Endothelial cell of umbilical vein (primary cell): Measurements from ENCODE around the gene DNASE1L1.

ENCODE experiments used
- EZH2 ChIP-seq: IDR thresholded peaks from 2 replicates; pipeline ENCODE4 v1.6.1; 2012; ENCODE audit warnings: borderline replicate concordance, low read depth, mild to moderate bottlenecking, moderate library complexity, low read length, inconsistent platforms; ENCODE audit not compliant: severe bottlenecking
- FOS ChIP-seq: IDR thresholded peaks from 2 replicates; pipeline ENCODE4 v1.6.1; 2011; ENCODE audit warnings: mild to moderate bottlenecking, low read length, moderate library complexity, borderline replicate concordance; ENCODE audit not compliant: insufficient read depth
- GATA2 ChIP-seq: IDR thresholded peaks from 2 replicates; pipeline ENCODE4 v1.7.0; 2011; ENCODE audit warnings: low read depth, mild to moderate bottlenecking, moderate library complexity, mixed read lengths, low read length; ENCODE audit not compliant: insufficient read length, insufficient read depth
- JUN ChIP-seq: IDR thresholded peaks from 2 replicates; pipeline ENCODE4 v1.6.1; 2011; ENCODE audit warnings: borderline replicate concordance, low read depth; ENCODE audit not compliant: insufficient read length, insufficient read depth
- MYC ChIP-seq: IDR thresholded peaks from one replicate; pipeline ENCODE4 v1.6.1; 2011; ENCODE audit warnings: mild to moderate bottlenecking, low read depth, low read length
- POLR2A ChIP-seq: IDR thresholded peaks from 2 replicates; pipeline ENCODE4 v1.6.1; 2012; ENCODE audit warnings: low read depth, mild to moderate bottlenecking, control low read depth, low read length
- POLR2AphosphoS5 ChIP-seq: IDR thresholded peaks from 2 replicates; pipeline ENCODE4 v1.6.1; 2012; ENCODE audit warnings: low read depth, mild to moderate bottlenecking, control low read depth, low read length, moderate library complexity; ENCODE audit not compliant: insufficient read depth
- TF ChIP-seq, protein P1 (sequence below), 2 donors: IDR thresholded peaks; 1 replicate in 1 of 2; 2 replicates in 1 of 2; pipeline ENCODE4 v1.5.1; 2011; ENCODE audit warnings: low read length in 2 of 2, mild to moderate bottlenecking in 2 of 2, moderate library complexity in 2 of 2, control low read depth in 1 of 2, inconsistent platforms in 1 of 2, low read depth in 1 of 2; ENCODE audit not compliant: insufficient read depth in 1 of 2; ENCODE audit errors: extremely low read depth in 1 of 2
- TF ChIP-seq, protein P2 (sequence below): IDR thresholded peaks from 2 replicates; pipeline ENCODE4 v1.6.1; 2011; ENCODE audit not compliant: insufficient read depth, insufficient read length

DNA sequence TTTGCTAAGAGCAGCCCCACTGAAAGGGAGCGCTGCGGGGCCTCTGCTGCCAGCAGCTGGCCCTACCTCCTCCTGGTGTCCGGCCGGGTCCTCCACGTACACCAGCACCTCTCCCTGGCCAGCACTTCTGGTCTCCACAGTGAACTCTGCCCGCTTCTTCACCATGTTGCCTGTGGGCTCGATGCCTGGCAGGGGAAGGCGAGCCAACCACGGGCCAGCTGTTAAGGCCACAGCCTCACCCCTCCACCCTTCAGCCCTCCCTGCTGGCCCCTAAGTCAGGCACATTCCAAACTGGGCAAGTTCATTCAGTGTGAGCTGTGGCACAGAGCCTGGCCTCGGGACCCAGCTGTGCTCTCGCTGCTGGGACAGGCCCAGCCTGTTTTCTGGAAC is 42.4 kb downstream of the DNASE1L1 start:
- TF ChIP-seq EZH2, result no peak
- TF ChIP-seq, protein P1, sequence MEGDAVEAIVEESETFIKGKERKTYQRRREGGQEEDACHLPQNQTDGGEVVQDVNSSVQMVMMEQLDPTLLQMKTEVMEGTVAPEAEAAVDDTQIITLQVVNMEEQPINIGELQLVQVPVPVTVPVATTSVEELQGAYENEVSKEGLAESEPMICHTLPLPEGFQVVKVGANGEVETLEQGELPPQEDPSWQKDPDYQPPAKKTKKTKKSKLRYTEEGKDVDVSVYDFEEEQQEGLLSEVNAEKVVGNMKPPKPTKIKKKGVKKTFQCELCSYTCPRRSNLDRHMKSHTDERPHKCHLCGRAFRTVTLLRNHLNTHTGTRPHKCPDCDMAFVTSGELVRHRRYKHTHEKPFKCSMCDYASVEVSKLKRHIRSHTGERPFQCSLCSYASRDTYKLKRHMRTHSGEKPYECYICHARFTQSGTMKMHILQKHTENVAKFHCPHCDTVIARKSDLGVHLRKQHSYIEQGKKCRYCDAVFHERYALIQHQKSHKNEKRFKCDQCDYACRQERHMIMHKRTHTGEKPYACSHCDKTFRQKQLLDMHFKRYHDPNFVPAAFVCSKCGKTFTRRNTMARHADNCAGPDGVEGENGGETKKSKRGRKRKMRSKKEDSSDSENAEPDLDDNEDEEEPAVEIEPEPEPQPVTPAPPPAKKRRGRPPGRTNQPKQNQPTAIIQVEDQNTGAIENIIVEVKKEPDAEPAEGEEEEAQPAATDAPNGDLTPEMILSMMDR (IDR thresholded peaks at IDR 0.05; ENCODE audit: extremely low read depth in 1 of 2, insufficient read depth in 1 of 2, low read depth in 1 of 2, low read length in 2 of 2), result no peak
- no peak for TF ChIP-seq POLR2A
- TF ChIP-seq JUN, result no peak
- no peak for TF ChIP-seq MYC
- no peak for TF ChIP-seq FOS
- TF ChIP-seq POLR2AphosphoS5, result no peak
- TF ChIP-seq GATA2, result no peak
- TF ChIP-seq, protein P2, sequence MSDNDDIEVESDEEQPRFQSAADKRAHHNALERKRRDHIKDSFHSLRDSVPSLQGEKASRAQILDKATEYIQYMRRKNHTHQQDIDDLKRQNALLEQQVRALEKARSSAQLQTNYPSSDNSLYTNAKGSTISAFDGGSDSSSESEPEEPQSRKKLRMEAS, result no peak
